ENCODE results near the gene PARVB. TPM values are rescaled to one million over a fixed set of nuclear protein-coding genes. Genes with fewer than 3 reads are reported as not detected.

PARVB gene
- polyA plus RNA-seq, 1 experiment, result 49.5 TPM

- Histone ChIP-seq H3K27me3 (ENCODE audit: control insufficient read depth, insufficient read depth, low read length) (peaks cover 10% of the 10 kb centered on the region), H3K9me3 (ENCODE audit: control insufficient read depth, insufficient read depth, low read length) (peaks cover 6% of the 10 kb centered on the region), H3K27ac (ENCODE audit: low read depth, low read length) (no peak overlapping the region), H3K4me3 (ENCODE audit: low read depth, low read length) (no peak overlapping the region)
- CTCF ChIA-PET, result no interaction called here
- TF ChIP-seq CTCF (IDR thresholded peaks at IDR 0.05; ENCODE audit: low read depth, low read length), result no peak
- DNase-seq (ENCODE audit: low read depth, low spot score), result no peak
- POLR2A ChIA-PET, result no interaction called here
Measured at GRCh38 chr22:44217346-44217745, 193.2 kb downstream of the PARVB start.

DNA sequence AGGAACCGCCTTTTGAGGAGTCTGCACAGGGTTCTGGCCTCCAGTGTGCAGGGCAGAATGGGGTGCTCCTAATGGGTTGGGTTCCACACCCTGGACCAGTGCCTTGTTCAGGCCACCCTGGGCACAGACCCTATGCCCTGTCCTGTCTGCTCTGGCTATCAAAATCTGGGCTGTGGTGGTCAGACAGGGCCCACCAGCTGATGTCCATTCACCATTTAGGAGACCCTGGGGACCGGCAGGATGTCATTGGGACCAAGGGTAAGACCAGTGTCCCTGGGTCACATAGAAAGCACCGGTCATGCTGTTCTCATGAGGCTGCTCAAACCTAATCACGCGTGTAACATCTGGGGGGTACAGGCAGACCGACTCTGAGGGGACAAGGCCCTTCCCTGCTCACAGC is 194.0 kb downstream of the PARVB start:
- ChIA-PET CTCF (no interaction called here), POLR2A (no interaction called here)
- DNase-seq (ENCODE audit: low read depth, low spot score), result no peak

GRCh38 chr22:44219101-44219870 is 195.2 kb downstream of the PARVB start:
- H3K27ac ChIP-seq (ENCODE audit: low read depth, low read length), result no peak overlapping the region
- no peak overlapping the region for H3K4me3 ChIP-seq (ENCODE audit: low read depth, low read length)
- CTCF ChIA-PET, result no interaction called here
- POLR2A ChIA-PET, result no interaction called here
- peaks cover 14% of the 10 kb centered on the region for H3K27me3 ChIP-seq (ENCODE audit: control insufficient read depth, insufficient read depth, low read length)
- DNase-seq (ENCODE audit: low read depth, low spot score), result no peak
- TF ChIP-seq CTCF (IDR thresholded peaks at IDR 0.05; ENCODE audit: low read depth, low read length), result no peak
- H3K9me3 ChIP-seq (ENCODE audit: control insufficient read depth, insufficient read depth, low read length), result peaks cover 5% of the 10 kb centered on the region

More for the DNA sequence above, 194.0 kb downstream of the PARVB start:
- Histone ChIP-seq H3K9me3 (ENCODE audit: control insufficient read depth, insufficient read depth, low read length) (peaks cover 6% of the 10 kb centered on the region), H3K4me3 (ENCODE audit: low read depth, low read length) (no peak overlapping the region), H3K27ac (ENCODE audit: low read depth, low read length) (no peak overlapping the region), H3K27me3 (ENCODE audit: control insufficient read depth, insufficient read depth, low read length) (peaks cover 10% of the 10 kb centered on the region)
- no peak for TF ChIP-seq CTCF (IDR thresholded peaks at IDR 0.05; ENCODE audit: low read depth, low read length)

GRCh38 chr22:44220727-44221680 is 196.9 kb downstream of the PARVB start:
- Histone ChIP-seq H3K27ac (ENCODE audit: low read depth, low read length) (no peak overlapping the region), H3K9me3 (ENCODE audit: control insufficient read depth, insufficient read depth, low read length) (peaks cover 4% of the 10 kb centered on the region), H3K4me3 (ENCODE audit: low read depth, low read length) (no peak overlapping the region), H3K27me3 (ENCODE audit: control insufficient read depth, insufficient read depth, low read length) (peaks cover 23% of the 10 kb centered on the region)
- CTCF ChIA-PET, result no interaction called here
- POLR2A ChIA-PET, result no interaction called here
- no peak for TF ChIP-seq CTCF (IDR thresholded peaks at IDR 0.05; ENCODE audit: low read depth, low read length)
- no peak for DNase-seq (ENCODE audit: low read depth, low spot score)

All from AG04450 (cell line).